Measurements from ENCODE around the gene SLC7A7.
"Not testable (repeated sequence)": the region's sequence is repeated elsewhere in the genome, so short reads cannot be mapped to it uniquely, and the experiment has no call there.

Gene SLC7A7

GRCh38 chr14:22748206-22748605 lies 67.0 kb downstream of the SLC7A7 start:
- no peak overlapping the region for H3K27ac ChIP-seq
- TF ChIP-seq ZFX (IDR thresholded peaks at IDR 0.05): no peak
- no peak for TF ChIP-seq CTCF (conservative IDR thresholded peaks at IDR 0.05)

- H3K27ac ChIP-seq: no peak overlapping the region
These were observed 67.5 kb downstream of the SLC7A7 start for GRCh38 chr14:22747769-22748168.

GRCh38 chr14:22740020-22740419 lies 75.2 kb downstream of the SLC7A7 start:
- TF ChIP-seq ZFX (IDR thresholded peaks at IDR 0.05) (no peak), CTCF (conservative IDR thresholded peaks at IDR 0.05) (no peak)
- no peak overlapping the region for H3K27ac ChIP-seq

More at GRCh38 chr14:22747769-22748168, 67.5 kb downstream of the SLC7A7 start:
- no peak for TF ChIP-seq CTCF (conservative IDR thresholded peaks at IDR 0.05)
- TF ChIP-seq ZFX (IDR thresholded peaks at IDR 0.05): no peak

GRCh38 chr14:22739423-22739822 lies 75.8 kb downstream of the SLC7A7 start:
- TF ChIP-seq CTCF (conservative IDR thresholded peaks at IDR 0.05): no peak
- no peak for TF ChIP-seq ZFX (IDR thresholded peaks at IDR 0.05)
- no peak overlapping the region for H3K27ac ChIP-seq

- TF ChIP-seq ZFX (IDR thresholded peaks at IDR 0.05): no peak
- TF ChIP-seq CTCF (conservative IDR thresholded peaks at IDR 0.05): no peak
These were observed 78.2 kb downstream of the SLC7A7 start for GRCh38 chr14:22737052-22737451.

GRCh38 chr14:22736384-22736783 lies 78.9 kb downstream of the SLC7A7 start:
- H3K27ac ChIP-seq: not testable (repeated sequence)

More at GRCh38 chr14:22737052-22737451, 78.2 kb downstream of the SLC7A7 start:
- H3K27ac ChIP-seq: no peak overlapping the region

- TF ChIP-seq ZFX (IDR thresholded peaks at IDR 0.05): no peak
- TF ChIP-seq CTCF (conservative IDR thresholded peaks at IDR 0.05): no peak
- H3K27ac ChIP-seq: no peak overlapping the region
These were observed 80.1 kb downstream of the SLC7A7 start for GRCh38 chr14:22735096-22735495.

GRCh38 chr14:22733829-22734228 lies 81.4 kb downstream of the SLC7A7 start:
- no peak for TF ChIP-seq CTCF (conservative IDR thresholded peaks at IDR 0.05)
- TF ChIP-seq ZFX (IDR thresholded peaks at IDR 0.05): no peak
- H3K27ac ChIP-seq: no peak overlapping the region

GRCh38 chr14:22732062-22732461 lies 83.2 kb downstream of the SLC7A7 start:
- H3K27ac ChIP-seq: not testable (repeated sequence)
